Measurements from ENCODE around the gene IFITM2.
"Not testable (repeated sequence)": the region's sequence is repeated elsewhere in the genome, so short reads cannot be mapped to it uniquely, and the experiment has no call there.

The IFITM2 gene

DNA sequence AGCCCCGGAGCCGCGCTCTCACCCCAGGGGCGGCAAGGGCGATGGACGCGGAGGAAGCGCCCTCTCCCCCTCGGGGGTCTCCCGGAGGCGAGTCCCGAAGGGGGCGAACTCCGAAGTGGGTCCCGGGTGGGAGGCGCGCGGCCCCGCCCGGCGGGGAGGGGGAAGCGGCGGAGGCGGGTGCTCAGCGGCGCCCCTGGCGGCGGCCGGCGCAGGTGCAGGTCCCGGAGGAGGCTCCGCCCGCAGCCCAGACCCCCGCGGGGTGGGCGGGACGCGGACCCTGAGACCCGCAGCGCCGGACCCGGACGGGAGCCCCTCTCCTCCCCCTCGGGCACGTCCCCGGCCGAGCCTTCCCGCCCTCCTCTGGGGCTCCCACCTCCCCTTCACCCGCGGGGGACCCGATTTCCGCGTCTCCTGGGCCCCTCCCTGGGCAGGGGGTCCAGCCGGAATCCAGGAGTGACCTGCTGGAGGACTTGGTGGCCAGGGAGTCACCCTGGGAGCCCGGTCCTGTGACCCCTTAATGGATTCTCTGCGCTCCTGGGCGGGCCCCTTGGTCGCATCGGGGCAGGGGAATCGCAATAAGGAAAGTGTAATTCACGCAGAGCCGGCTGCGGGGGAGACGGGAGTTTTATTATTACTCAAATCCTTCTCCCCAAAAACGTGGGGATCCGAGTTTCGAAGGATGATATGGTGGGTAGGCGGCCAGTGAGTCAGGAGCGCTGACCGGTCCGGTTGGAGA lies 3.6 kb downstream of the IFITM2 start:
- Histone ChIP-seq H3K4me3 (peak overlapping the region; percentile 62), H3K27ac (peak overlapping the region; percentile 11 to 78)

DNA sequence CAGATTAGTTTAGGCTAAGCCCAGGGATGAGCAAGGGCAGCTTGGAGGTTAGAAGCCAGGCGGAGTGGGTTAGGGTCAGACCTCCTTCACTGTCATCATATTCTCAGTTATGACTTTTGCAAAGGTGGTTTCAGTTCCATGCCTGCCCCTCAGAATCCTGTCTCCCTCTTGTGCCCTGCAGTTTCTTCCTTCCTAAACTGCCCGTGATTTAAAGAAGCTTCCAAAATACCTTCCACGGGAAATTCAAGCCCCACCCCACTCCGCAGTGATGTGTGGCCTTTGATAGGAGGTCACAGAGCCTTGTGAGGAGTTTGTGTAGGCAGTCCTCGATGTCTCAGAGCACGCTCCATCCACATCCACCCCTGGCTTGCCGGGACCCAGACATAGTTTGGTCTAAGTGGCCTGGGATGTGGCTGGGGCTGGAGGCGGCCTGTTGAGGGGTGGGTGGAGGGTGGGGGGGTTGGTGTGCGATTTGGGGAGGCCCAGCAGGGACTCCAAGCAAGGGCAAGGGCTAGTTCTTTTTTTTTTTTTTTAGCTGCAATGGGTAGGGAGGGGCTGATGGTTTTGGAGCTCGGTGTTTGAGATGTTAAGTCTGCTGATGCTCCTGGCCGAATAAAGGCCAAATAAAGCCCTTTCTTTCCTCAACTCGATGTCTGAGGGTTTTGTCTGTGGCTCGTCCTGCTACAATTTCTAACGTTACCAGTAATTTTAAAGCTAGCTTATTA lies 4.6 kb downstream of the IFITM2 start:
- H3K4me3 ChIP-seq, result peak overlapping the region; percentile 62
- peak overlapping the region; percentile 11 to 78 for H3K27ac ChIP-seq
- TF ChIP-seq, protein P1, sequence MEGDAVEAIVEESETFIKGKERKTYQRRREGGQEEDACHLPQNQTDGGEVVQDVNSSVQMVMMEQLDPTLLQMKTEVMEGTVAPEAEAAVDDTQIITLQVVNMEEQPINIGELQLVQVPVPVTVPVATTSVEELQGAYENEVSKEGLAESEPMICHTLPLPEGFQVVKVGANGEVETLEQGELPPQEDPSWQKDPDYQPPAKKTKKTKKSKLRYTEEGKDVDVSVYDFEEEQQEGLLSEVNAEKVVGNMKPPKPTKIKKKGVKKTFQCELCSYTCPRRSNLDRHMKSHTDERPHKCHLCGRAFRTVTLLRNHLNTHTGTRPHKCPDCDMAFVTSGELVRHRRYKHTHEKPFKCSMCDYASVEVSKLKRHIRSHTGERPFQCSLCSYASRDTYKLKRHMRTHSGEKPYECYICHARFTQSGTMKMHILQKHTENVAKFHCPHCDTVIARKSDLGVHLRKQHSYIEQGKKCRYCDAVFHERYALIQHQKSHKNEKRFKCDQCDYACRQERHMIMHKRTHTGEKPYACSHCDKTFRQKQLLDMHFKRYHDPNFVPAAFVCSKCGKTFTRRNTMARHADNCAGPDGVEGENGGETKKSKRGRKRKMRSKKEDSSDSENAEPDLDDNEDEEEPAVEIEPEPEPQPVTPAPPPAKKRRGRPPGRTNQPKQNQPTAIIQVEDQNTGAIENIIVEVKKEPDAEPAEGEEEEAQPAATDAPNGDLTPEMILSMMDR (IDR thresholded peaks at IDR 0.05), result no peak
- DNase-seq (ENCODE audit: low spot score), result no peak

More for the DNA sequence above, 3.6 kb downstream of the IFITM2 start:
- not testable (repeated sequence) for DNase-seq (ENCODE audit: low spot score)

DNA sequence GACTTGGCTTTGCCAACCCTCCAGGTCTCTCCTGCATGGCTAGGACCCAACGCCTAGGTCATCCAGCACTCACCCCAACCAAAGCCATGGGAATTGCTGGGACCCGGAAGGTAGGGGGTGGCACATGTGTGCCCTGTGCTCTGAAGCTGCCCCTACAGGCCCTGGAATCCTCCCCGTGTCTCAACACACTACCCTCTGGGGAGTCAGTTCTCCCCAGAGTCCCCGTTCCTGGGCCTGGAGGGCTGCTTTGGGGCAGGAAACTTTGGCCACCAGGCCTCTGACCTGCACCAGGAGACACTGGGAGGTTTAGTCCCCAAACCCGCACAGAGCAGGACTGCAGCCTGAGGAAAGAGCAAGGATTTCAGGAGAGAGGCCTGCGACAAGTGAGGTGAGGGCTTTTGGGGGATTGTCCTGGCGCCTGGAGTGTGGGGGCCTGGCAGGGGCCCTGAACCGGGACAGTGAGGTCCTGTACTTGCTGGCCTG lies 5.7 kb downstream of the IFITM2 start:
- Histone ChIP-seq H3K4me3 (peak overlapping the region; percentile 68), H3K27ac (peak overlapping the region; percentile 7 to 78)
- TF ChIP-seq, protein P1 (IDR thresholded peaks at IDR 0.05), result no peak
- DNase-seq (ENCODE audit: low spot score), result no peak

DNA sequence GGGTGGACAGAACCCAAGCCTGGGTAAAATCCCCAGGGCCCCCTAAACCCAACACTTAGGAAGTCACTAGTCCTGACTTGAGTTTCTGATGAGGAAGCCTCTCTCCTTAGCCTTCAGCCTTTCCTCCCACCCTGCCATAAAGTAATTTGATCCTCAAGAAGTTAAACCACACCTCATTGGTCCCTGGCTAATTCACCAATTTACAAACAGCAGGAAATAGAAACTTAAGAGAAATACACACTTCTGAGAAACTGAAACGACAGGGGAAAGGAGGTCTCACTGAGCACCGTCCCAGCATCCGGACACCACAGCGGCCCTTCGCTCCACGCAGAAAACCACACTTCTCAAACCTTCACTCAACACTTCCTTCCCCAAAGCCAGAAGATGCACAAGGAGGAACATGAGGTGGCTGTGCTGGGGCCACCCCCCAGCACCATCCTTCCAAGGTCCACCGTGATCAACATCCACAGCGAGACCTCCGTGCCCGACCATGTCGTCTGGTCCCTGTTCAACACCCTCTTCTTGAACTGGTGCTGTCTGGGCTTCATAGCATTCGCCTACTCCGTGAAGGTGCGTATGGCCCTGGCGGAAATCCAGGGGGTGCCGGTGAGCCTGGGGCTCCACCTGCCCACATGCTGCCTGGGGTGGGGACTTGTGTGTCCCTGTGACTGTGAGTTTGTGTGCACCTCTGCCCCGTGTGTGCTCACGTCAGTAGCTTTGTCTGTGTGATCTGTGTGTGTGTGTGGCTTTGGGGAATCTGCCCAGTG lies 6.4 kb downstream of the IFITM2 start, which contains the start of gene IFITM1:
TSS of gene IFITM1 (plus strand) at position 254 of the 767 bp plus-strand sequence. CDS start at position 385, 131 bp downstream.
- no peak for DNase-seq (ENCODE audit: low spot score)
- Histone ChIP-seq H3K4me3 (peak within 1 kb of the TSS; percentile 68), H3K27ac (peak within 1 kb of the TSS; percentile 7 to 78)
- TF ChIP-seq, protein P1 (IDR thresholded peaks at IDR 0.05), result no peak

DNA sequence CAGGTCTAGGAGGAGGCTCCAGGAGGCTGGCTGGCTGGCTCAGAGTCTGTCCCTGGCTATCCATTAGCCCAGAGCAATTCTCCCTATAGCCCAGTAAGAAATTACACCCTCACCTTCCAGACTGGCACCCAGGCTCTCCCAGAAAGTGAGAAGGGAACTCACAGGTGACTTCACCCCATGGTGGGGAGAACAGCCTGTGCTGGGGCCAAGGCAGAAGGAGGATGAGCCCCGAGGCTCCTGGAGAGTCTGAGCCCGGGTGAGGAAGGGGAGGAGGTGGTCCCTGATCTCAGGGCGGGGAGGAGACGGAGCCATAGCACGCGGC lies 6.9 kb downstream of the IFITM2 start:
- Histone ChIP-seq H3K27ac (peak overlapping the region in 1 of 2 donors; percentile 78), H3K4me3 (peak overlapping the region; percentile 68)
- DNase-seq (ENCODE audit: low spot score), result not testable (repeated sequence)

DNA sequence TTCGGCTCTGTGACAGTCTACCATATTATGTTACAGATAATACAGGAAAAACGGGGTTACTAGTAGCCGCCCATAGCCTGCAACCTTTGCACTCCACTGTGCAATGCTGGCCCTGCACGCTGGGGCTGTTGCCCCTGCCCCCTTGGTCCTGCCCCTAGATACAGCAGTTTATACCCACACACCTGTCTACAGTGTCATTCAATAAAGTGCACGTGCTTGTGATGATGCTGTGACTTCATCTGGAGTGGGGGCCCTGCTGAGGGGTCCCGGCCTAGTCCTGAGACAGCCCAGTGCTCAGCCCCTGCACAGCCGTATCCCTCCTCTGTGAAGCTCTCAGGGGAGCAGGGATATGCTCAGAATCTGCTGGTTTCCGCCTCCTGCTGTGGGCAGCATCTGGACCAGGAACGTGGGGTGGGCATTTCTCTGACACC lies 7.5 kb downstream of the IFITM2 start:
- peak overlapping the region in 1 of 2 donors; percentile 78 for H3K27ac ChIP-seq
- H3K4me3 ChIP-seq, result peak overlapping the region; percentile 68
- TF ChIP-seq, protein P1 (IDR thresholded peaks at IDR 0.05), result no peak
- DNase-seq (ENCODE audit: low spot score), result no peak

DNA sequence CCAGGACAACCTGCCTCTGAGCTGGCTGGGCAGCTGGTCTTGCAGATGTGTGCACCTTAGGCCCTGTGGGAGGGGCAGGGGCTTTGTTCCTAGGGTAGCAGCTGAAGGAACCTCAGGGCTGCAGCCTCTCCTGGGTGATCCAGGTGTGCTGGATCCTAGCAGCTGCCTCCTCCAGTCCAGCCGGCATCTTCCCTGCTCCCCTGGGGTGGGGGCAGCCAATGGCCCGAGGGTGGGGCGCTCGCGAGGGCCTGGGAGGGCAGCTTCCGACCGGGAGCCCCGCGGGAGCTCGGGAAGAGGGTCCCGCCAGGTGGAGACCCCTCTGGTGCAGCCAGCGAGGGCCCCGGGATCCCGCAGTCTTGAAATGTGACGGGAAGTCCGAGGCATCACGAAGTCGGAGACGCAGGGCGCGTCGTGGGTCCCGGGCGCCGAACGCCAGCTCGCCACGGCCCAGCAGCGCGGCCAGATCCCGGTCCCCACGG lies 7.9 kb downstream of the IFITM2 start:
- TF ChIP-seq, protein P1 (IDR thresholded peaks at IDR 0.05), result no peak
- DNase-seq (ENCODE audit: low spot score), result no peak

More for the DNA sequence above, 7.9 kb downstream of the IFITM2 start:
- H3K27ac ChIP-seq, result peak overlapping the region; percentile 19 to 78
- H3K4me3 ChIP-seq, result peak overlapping the region; percentile 68
